MM.1S (cell line): ENCODE measurements around the gene TJP1.
"Not testable (repeated sequence)": the region's sequence is repeated elsewhere in the genome, so short reads cannot be mapped to it uniquely, and the experiment has no call there.

Experiments used
- DNase-seq: peaks from one replicate; pipeline ENCODE4 v3.0.0-alpha.2; 2015
- H2AFZ ChIP-seq: fragments of 300-600 bp; sonication (generic); 2 replicates; pipeline ENCODE4 v1.6.0; 2016; ENCODE audit warnings: antibody characterized with exemption, low read length
- H3F3A ChIP-seq: fragments of 300-600 bp; sonication (generic); 2 replicates; pipeline ENCODE4 v1.6.1; 2016; ENCODE audit warnings: mild to moderate bottlenecking, antibody characterized with exemption, low read length, moderate library complexity, mixed read lengths; ENCODE audit not compliant: insufficient read depth
- H3K27ac ChIP-seq: fragments of 300-600 bp; sonication (generic); 2 replicates; pipeline ENCODE4 v1.5.1; 2016; ENCODE audit warnings: mild to moderate bottlenecking, low read length
- H3K27me3 ChIP-seq: fragments of 300-600 bp; sonication (generic); replicated peaks from 2 replicates; pipeline ENCODE4 v1.6.0; 2016; ENCODE audit warnings: low read length; ENCODE audit not compliant: insufficient read depth
- H3K36me3 ChIP-seq: fragments of 300-600 bp; sonication (generic); replicated peaks from 2 replicates; pipeline ENCODE4 v1.6.1; 2016; ENCODE audit warnings: mild to moderate bottlenecking, low read length, mixed read lengths; ENCODE audit not compliant: insufficient read depth
- H3K4me1 ChIP-seq: fragments of 300-600 bp; sonication (generic); 2 replicates; pipeline ENCODE4 v1.6.1; 2016; ENCODE audit warnings: low read length, mixed read lengths
- H3K4me2 ChIP-seq: fragments of 300-600 bp; sonication (generic); 2 replicates; pipeline ENCODE4 v1.6.0; 2016; ENCODE audit warnings: low read depth, low read length
- H3K4me3 ChIP-seq: fragments of 300-600 bp; sonication (generic); 2 replicates; pipeline ENCODE4 v1.5.1; 2016; ENCODE audit warnings: low read length, mixed read lengths
- H3K79me2 ChIP-seq: fragments of 300-600 bp; sonication (generic); 2 replicates; pipeline ENCODE4 v1.6.1; 2016; ENCODE audit warnings: mixed run types, low read length, mixed read lengths
- H3K9ac ChIP-seq: fragments of 300-600 bp; sonication (generic); 2 replicates; pipeline ENCODE4 v1.6.1; 2016; ENCODE audit warnings: low read length, mixed read lengths
- H3K9me2 ChIP-seq: fragments of 300-600 bp; sonication (generic); replicated peaks from 2 replicates; pipeline ENCODE4 v1.6.1; 2016; ENCODE audit warnings: mild to moderate bottlenecking, low read length, mixed read lengths; ENCODE audit not compliant: insufficient read depth
- H3K9me3 ChIP-seq: fragments of 300-600 bp; sonication (generic); replicated peaks from 2 replicates; pipeline ENCODE4 v1.6.1; 2016; ENCODE audit warnings: mild to moderate bottlenecking, low read length, mixed read lengths; ENCODE audit not compliant: insufficient read depth
- H4K20me1 ChIP-seq: fragments of 300-600 bp; sonication (generic); 2 replicates; pipeline ENCODE4 v1.6.1; 2016; ENCODE audit warnings: mild to moderate bottlenecking, low read length, moderate library complexity, mixed read lengths; ENCODE audit not compliant: insufficient read depth
- EZH2 ChIP-seq: fragments of 300-600 bp; sonication (generic); optimal IDR thresholded peaks from 2 replicates; pipeline ENCODE3; 2017; ENCODE audit warnings: low read depth, mild to moderate bottlenecking, antibody characterized with exemption, low read length, mixed read lengths
- EZH2phosphoT487 ChIP-seq: fragments of 300-600 bp; sonication (generic); IDR thresholded peaks from 2 replicates; pipeline ENCODE4 v1.6.1; 2018; ENCODE audit warnings: antibody characterized with exemption, low read length
- TF ChIP-seq, protein P1 (sequence below): fragments of 300-600 bp; sonication (generic); IDR thresholded peaks from 2 replicates; pipeline ENCODE4 v1.5.1; 2016; ENCODE audit warnings: antibody characterized with exemption, low read length, mixed read lengths

Gene TJP1

GRCh38 chr15:29676961-29677402, 145.3 kb downstream of the TJP1 start:
- H3K9me3 ChIP-seq, result no peaks in the 10 kb centered on the region
- no peaks in the 10 kb centered on the region for H4K20me1 ChIP-seq
- H3K36me3 ChIP-seq, result no peaks in the 10 kb centered on the region
- no peak overlapping the region for H3K27ac ChIP-seq
- no peaks in the 10 kb centered on the region for H3F3A ChIP-seq
- 0 out of 2 replicates have a peak, but pooled peaks cover 7% of the 10 kb centered on the region for H3K4me1 ChIP-seq
- no peak for DNase-seq
- TF ChIP-seq EZH2phosphoT487, result no peak
- TF ChIP-seq EZH2, result no peak
- TF ChIP-seq, protein P1, sequence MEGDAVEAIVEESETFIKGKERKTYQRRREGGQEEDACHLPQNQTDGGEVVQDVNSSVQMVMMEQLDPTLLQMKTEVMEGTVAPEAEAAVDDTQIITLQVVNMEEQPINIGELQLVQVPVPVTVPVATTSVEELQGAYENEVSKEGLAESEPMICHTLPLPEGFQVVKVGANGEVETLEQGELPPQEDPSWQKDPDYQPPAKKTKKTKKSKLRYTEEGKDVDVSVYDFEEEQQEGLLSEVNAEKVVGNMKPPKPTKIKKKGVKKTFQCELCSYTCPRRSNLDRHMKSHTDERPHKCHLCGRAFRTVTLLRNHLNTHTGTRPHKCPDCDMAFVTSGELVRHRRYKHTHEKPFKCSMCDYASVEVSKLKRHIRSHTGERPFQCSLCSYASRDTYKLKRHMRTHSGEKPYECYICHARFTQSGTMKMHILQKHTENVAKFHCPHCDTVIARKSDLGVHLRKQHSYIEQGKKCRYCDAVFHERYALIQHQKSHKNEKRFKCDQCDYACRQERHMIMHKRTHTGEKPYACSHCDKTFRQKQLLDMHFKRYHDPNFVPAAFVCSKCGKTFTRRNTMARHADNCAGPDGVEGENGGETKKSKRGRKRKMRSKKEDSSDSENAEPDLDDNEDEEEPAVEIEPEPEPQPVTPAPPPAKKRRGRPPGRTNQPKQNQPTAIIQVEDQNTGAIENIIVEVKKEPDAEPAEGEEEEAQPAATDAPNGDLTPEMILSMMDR, result no peak
- no peak overlapping the region for H2AFZ ChIP-seq
- H3K9ac ChIP-seq, result no peak overlapping the region
- no peak overlapping the region for H3K4me3 ChIP-seq
- H3K27me3 ChIP-seq, result no peaks in the 10 kb centered on the region
- H3K9me2 ChIP-seq, result no peaks in the 10 kb centered on the region
- H3K4me2 ChIP-seq, result no peak overlapping the region
- no peaks in the 10 kb centered on the region for H3K79me2 ChIP-seq

GRCh38 chr15:29676374-29676960, 145.8 kb downstream of the TJP1 start:
- DNase-seq, H3K9me3 ChIP-seq, H3K4me2 ChIP-seq, H3K4me1 ChIP-seq, H3K9me2 ChIP-seq, H3K27me3 ChIP-seq, H3K79me2 ChIP-seq, H4K20me1 ChIP-seq, H3F3A ChIP-seq, H3K4me3 ChIP-seq, H3K36me3 ChIP-seq, H2AFZ ChIP-seq, H3K27ac ChIP-seq, H3K9ac ChIP-seq: not testable (repeated sequence)

GRCh38 chr15:29675791-29676301, 146.4 kb downstream of the TJP1 start:
- H3K36me3 ChIP-seq, result no peaks in the 10 kb centered on the region
- no peaks in the 10 kb centered on the region for H3K9me3 ChIP-seq
- no peaks in the 10 kb centered on the region for H3K79me2 ChIP-seq
- no peak overlapping the region for H3K4me2 ChIP-seq
- H3K9ac ChIP-seq, result no peak overlapping the region
- H3K4me1 ChIP-seq, result 0 out of 2 replicates have a peak, but pooled peaks cover 7% of the 10 kb centered on the region
- DNase-seq, result no peak
- H3F3A ChIP-seq, result no peaks in the 10 kb centered on the region
- no peak overlapping the region for H2AFZ ChIP-seq
- H3K9me2 ChIP-seq, result no peaks in the 10 kb centered on the region
- H3K4me3 ChIP-seq, result no peak overlapping the region
- no peaks in the 10 kb centered on the region for H4K20me1 ChIP-seq
- H3K27me3 ChIP-seq, result no peaks in the 10 kb centered on the region
- H3K27ac ChIP-seq, result no peak overlapping the region
- TF ChIP-seq EZH2phosphoT487 (no peak), EZH2 (no peak)
- TF ChIP-seq, protein P1, result no peak
